Kidney epithelial cell (primary cell): ENCODE results near the gene PRKRIP1. TPM values are rescaled to one million over a fixed set of nuclear protein-coding genes. Genes with fewer than 3 reads are reported as not detected.

Experiments
- DNase-seq: peaks from one replicate; pipeline ENCODE4 v3.0.0-alpha.2; 2010; ENCODE audit warnings: low read depth
- H3K27me3 ChIP-seq: 2 replicates; pipeline ENCODE4 v1.6.0; 2011; ENCODE audit warnings: low read length; ENCODE audit not compliant: control insufficient read depth, insufficient read depth
- H3K36me3 ChIP-seq: 2 replicates; pipeline ENCODE4 v1.5.1; 2011; ENCODE audit warnings: low read length; ENCODE audit not compliant: control insufficient read depth, insufficient read depth
- H3K4me3 ChIP-seq: 2 replicates; pipeline ENCODE4 v1.5.1; 2011; ENCODE audit warnings: low read depth, mild to moderate bottlenecking, control low read depth, low read length
- total RNA-seq: library from RNA; depleted of rRNA; stranded (reverse); fragments of >200 nt; gene quantifications from 2 replicates; pipeline ENCODE4 v1.2.3, GENCODE V29; 2015
- TF ChIP-seq, protein P1 (sequence below): IDR thresholded peaks from 2 replicates; pipeline ENCODE4 v1.5.1; 2011; ENCODE audit warnings: mild to moderate bottlenecking, moderate library complexity, low read length, control low read depth, inconsistent platforms; ENCODE audit not compliant: insufficient read depth, poor library complexity, severe bottlenecking

PRKRIP1 gene
- total RNA-seq, 1 donor from 2014 or later: 25.3 TPM

DNA sequence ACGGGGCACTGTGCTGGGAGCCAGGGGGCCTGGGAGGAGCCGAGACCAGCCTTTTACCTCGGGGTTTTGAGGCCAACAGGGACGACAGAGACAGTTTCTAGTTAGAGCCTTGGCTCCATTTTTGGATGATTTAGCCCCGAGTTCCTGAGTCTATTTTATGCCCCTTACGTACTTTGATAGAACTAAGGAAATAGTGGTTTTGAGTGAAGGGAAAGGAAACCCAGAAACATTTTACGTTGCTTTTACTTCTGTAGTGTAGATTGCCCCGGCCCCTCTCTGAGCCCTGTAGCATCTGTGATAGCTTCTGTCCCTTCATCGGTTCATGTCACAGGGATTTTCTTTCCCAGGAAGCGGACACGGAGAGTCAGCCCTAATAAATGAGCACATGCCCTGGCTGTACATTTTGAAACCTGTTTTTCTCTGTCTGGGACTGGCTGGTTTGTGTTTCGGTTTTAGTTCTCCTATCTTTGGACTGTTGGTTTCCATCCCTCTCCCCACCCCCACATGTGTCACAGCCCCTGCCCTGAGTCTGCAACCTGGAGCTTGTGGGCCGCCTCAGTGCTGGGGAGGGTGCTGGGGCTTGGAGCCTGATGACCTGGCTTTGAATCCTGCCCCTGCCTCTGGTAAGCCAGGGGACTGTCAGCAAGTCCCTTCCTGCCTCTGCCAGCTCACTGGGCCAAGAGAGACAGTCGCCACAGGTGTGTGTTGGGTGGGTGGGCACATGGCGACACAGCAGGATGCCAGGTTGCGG, 30.3 kb downstream of the PRKRIP1 start:
- Histone ChIP-seq H3K27me3 (no peaks in the 10 kb centered on the region), H3K4me3 (no peak overlapping the region), H3K36me3 (peaks cover 3% of the 10 kb centered on the region)
- TF ChIP-seq, protein P1, sequence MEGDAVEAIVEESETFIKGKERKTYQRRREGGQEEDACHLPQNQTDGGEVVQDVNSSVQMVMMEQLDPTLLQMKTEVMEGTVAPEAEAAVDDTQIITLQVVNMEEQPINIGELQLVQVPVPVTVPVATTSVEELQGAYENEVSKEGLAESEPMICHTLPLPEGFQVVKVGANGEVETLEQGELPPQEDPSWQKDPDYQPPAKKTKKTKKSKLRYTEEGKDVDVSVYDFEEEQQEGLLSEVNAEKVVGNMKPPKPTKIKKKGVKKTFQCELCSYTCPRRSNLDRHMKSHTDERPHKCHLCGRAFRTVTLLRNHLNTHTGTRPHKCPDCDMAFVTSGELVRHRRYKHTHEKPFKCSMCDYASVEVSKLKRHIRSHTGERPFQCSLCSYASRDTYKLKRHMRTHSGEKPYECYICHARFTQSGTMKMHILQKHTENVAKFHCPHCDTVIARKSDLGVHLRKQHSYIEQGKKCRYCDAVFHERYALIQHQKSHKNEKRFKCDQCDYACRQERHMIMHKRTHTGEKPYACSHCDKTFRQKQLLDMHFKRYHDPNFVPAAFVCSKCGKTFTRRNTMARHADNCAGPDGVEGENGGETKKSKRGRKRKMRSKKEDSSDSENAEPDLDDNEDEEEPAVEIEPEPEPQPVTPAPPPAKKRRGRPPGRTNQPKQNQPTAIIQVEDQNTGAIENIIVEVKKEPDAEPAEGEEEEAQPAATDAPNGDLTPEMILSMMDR: no peak
- no peak for DNase-seq

DNA sequence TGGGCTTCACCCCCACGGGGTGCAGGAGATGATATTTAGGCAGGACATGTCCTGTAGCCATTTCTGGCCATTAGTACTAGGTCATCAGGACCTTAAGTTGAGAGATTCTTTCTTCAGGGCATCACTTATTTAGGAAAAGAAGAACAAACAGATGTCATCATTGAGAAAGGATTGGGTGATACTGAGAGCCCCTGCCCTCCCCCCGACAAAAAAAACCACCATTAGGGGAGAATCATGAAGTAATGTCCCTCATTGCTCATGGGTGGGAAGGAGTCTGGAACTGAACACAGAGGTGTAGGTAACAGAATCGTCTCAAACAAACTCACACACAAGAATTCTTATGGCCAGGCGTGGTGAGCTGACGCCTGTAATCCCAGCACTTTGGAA, 30.8 kb downstream of the PRKRIP1 start:
- Histone ChIP-seq H3K36me3 (peaks cover 3% of the 10 kb centered on the region), H3K4me3 (no peak overlapping the region), H3K27me3 (no peaks in the 10 kb centered on the region)
- no peak for DNase-seq
- TF ChIP-seq, protein P1: no peak

DNA sequence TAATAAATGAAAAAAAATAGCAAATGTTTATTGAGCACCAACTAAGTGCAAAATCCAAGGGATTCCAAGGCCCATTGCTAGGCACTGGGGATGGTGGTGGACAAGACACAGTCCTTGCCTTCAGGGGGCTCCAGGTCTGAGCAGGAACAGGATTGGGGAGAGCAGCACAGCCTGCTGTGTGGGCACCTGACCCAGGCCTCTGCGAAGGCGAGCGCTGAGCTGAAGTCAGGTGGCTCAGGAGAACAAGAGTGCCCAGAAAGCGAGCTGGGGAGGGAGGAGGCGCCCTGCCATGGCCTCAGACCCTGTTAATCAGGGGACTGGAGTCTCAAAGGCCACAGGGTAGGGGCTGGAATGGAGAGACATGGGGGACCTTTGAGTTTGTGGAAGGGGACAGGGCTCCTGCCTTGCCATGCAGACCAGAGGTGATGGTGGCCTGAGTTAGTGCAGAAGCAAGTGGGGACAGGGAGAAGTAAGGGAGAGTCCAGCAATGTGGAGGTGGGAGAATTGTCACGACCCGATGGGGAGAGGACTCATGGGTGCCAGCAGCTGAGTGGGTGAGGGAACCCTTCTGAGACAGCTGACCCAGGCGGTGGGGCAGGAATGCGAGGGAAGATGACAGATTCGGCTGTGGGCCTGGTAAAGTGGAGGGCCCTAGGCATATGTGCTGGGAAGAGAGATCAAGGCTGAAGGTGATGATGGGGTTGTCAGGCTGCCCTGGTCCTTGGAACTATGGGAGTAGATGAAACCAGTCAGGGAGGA, 33.2 kb downstream of the PRKRIP1 start:
- no peak for DNase-seq
- TF ChIP-seq, protein P1: no peak
- H3K27me3 ChIP-seq: no peaks in the 10 kb centered on the region
- no peak overlapping the region for H3K4me3 ChIP-seq
- peaks cover 2% of the 10 kb centered on the region for H3K36me3 ChIP-seq

DNA sequence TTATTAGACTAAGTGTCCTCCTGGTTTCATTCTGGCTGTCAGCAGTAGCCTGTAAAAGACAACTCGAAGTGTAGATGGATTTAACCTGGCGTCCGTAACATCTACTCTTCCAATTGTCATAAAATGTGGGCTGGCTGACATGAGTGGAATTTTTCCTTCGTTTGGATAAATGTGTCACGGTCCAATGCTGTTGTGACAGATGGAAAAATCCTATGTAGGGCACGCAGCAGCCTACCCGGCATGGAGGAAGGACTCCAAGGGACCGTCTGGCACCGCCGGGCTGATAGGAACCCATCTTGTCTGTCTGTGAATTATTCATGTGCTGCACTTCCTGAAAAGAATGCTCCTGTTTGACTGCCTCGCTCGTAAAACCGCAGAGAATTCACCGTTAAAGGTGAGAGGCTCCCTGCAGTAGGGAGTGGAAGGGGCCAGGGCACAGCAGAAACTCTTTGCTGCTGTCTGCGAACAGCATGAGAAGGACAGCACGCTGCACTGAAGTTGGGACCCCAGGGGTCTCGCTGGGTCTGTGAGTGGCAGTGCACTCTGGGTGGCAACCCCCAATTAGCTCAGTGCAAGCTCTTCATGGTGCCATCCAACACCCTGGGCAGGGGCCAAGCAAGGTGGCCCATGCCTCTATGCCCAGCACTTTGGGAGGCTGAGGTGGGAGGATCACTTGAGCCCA, 35.6 kb downstream of the PRKRIP1 start:
- H3K4me3 ChIP-seq: no peak overlapping the region
- TF ChIP-seq, protein P1: no peak
- H3K36me3 ChIP-seq: no peaks in the 10 kb centered on the region
- H3K27me3 ChIP-seq: no peaks in the 10 kb centered on the region
- no peak for DNase-seq

DNA sequence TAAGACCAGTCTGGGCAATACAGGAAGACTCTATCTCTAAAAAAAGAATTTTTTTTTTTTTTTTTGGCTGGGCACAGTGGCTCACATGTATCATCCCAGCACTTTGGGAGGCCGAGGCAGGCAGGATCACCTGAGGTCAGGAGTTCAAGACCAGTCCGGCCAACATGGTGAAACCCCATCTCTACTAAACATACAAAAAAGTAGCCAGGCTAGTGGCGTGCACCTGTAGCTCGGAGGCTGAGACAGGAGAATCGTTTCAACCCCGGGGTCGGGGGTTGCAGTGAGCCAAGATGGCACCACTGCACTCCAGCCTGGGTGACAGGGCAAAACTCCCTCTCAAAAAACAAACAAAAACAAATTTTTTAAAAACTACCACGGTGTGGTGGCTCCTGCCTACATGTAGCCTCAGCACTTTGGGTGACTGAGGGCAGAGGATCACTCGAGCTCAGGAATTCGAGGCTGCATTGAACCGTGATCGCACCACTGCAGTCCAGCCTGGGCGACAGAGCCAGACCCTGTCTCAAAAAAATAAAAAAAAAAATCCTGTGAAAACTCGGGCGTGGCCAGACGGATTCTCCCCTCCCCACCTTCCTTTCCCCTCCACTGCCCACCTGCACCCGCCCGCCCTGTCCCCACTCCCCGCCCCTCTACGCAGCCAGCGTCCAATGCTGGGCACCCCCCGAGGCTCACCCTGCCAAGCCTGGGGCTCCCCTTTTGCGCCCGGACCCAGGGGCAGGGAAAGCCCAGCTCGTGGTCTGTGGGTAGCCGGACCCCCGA, 36.5 kb downstream of the PRKRIP1 start:
- Histone ChIP-seq H3K4me3 (peak overlapping the region; percentile 94), H3K27me3 (no peaks in the 10 kb centered on the region), H3K36me3 (no peaks in the 10 kb centered on the region)
- TF ChIP-seq, protein P1: no peak
- no peak for DNase-seq
